ENCODE data around the gene DMP1.

DMP1 gene

DNA sequence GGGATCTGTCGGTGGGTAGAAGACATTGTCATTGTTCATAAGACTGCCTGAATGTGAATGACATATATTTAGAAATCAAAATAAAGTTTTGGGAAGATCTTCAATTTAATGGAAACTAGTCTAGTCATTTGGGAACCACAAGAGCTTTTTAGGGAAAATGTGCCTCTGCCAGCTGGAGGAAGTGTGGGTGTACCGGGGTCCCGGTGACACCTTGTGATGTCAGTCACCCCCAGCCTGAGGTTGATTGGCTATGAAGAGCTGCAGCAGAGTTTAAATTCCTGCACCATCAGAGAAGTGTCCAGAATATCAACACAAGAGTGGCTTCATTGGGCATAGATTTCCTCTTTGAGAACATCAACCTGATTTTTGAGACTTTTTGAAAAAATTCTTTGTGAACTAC is at the start of gene DMP1:
TSS of gene DMP1 (plus strand) at position 301 of the 400 bp plus-strand sequence. CDS start 6,213 bp downstream, outside the sequence.
- no peak for DNase-seq (ENCODE audit: low read depth in 3 of 3)

GRCh38 chr4:87601361-87601760 is 48.7 kb upstream of the DMP1 start:
- no peak for DNase-seq (ENCODE audit: low read depth in 3 of 3)

GRCh38 chr4:87608229-87608628 is 41.9 kb upstream of the DMP1 start, which contains the start of gene DSPP:
DSPP (plus strand) TSS chr4:87608529; CDS start chr4:87610909, 2,380 bp downstream.
- DNase-seq (ENCODE audit: low read depth in 3 of 3): no peak

- DNase-seq (ENCODE audit: low read depth in 3 of 3): no peak
Observed at GRCh38 chr4:87614292-87614890, 35.7 kb upstream of the DMP1 start.

DNA sequence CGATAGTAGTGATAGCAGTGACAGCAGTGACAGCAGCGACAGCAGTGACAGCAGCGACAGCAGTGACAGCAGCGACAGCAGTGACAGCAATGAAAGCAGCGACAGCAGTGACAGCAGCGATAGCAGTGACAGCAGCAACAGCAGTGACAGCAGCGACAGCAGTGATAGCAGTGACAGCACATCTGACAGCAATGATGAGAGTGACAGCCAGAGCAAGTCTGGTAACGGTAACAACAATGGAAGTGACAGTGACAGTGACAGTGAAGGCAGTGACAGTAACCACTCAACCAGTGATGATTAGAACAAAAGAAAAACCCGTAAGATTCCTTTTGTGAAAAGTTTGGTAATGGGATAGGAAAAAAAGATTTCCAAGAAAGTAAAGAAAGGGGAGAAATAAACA is 33.8 kb upstream of the DMP1 start:
- no peak for DNase-seq (ENCODE audit: low read depth in 3 of 3)

GRCh38 chr4:87620086-87620485 is 30.0 kb upstream of the DMP1 start:
- no peak for DNase-seq (ENCODE audit: low read depth in 3 of 3)

- no peak for DNase-seq (ENCODE audit: low read depth in 3 of 3)
Observed at GRCh38 chr4:87620491-87620890, 29.6 kb upstream of the DMP1 start.

- no peak for DNase-seq (ENCODE audit: low read depth in 3 of 3)
Observed at GRCh38 chr4:87622303-87622702, 27.8 kb upstream of the DMP1 start.

- no peak for DNase-seq (ENCODE audit: low read depth in 3 of 3)
Observed at GRCh38 chr4:87624698-87625097, 25.4 kb upstream of the DMP1 start.

- no peak for DNase-seq (ENCODE audit: low read depth in 3 of 3)
Observed at GRCh38 chr4:87631668-87632067, 18.4 kb upstream of the DMP1 start.

- DNase-seq (ENCODE audit: low read depth in 3 of 3): no peak
Observed at GRCh38 chr4:87632469-87632868, 17.6 kb upstream of the DMP1 start.

DNA sequence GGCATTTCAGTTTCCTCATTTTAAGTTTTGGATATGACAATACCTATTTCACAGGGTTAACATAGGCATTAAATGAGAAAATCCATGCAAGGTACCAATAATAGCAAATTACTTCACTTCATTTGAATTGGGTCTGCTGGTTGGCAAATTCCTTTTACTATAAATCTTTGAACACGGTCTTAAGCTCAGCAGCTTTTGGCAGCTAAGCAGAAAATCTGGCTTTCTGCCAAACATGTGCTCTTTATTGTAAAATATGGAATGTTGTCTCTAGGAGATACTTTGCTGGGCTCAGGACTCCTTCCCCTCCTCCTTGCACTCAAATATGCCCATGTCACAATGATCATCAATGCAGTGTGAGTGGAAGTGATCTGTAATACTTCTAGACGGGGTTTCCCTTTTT is 16.8 kb upstream of the DMP1 start:
- DNase-seq (ENCODE audit: low read depth in 3 of 3): no peak

DNA sequence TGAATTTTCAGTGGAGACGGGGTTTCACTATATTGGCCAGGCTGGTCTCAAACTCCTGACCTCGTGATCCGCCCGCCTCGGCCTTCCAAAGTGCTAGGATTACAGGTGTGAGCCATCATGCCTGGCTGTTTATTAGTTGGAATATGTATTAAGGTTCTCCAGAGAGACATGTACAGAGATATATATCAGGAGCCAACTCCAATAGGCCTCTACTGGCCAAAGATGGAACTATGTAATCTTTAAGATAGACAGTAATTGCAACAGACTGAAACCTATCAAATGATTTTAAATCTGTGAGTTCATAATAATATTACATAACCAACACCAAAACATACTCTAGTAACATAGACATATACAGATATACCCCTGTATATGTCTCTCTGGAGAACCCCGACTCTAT is 5.8 kb upstream of the DMP1 start:
- DNase-seq (ENCODE audit: low read depth in 3 of 3): no peak

DNA sequence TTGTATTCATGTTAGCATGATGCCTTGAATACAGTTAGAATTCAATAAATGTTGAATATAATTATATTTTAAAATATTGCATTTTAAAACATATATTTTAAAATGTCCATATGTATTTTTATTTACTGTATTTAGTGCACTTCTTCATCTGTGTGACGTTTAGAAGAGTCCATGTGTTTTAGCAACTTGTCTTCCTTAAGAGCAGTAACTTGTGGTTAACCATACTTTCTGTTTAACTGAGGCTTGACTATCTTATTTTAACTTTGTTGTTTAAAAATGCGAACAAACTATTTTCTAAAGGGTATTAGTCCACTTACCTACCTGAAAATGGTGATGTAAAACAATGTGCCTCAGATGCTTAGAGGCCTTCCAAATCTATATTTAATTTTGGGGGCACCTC is 858 bp downstream of the DMP1 start:
- no peak for DNase-seq (ENCODE audit: low read depth in 3 of 3)

- no peak for DNase-seq (ENCODE audit: low read depth in 3 of 3)
Observed at GRCh38 chr4:87651941-87652340, 1.9 kb downstream of the DMP1 start.

- DNase-seq (ENCODE audit: low read depth in 3 of 3): no peak
Observed at GRCh38 chr4:87654487-87655044, 4.5 kb downstream of the DMP1 start.

GRCh38 chr4:87657525-87657924 is 7.4 kb downstream of the DMP1 start:
- no peak for DNase-seq (ENCODE audit: low read depth in 3 of 3)

- no peak for DNase-seq (ENCODE audit: low read depth in 3 of 3)
Observed at GRCh38 chr4:87659247-87659931, 9.3 kb downstream of the DMP1 start.

DNA sequence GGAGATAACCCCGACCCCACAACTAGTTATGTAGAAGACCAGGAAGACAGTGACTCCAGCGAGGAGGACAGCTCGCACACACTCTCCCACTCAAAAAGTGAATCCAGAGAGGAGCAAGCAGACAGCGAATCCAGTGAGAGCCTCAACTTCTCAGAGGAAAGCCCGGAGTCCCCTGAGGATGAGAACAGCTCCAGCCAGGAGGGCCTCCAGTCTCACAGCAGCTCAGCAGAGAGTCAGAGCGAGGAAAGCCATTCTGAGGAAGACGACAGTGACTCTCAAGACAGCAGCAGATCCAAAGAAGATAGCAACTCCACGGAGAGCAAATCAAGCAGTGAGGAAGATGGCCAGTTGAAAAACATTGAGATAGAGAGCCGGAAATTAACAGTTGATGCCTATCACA is 12.8 kb downstream of the DMP1 start:
- no peak for DNase-seq (ENCODE audit: low read depth in 3 of 3)

- no peak for DNase-seq (ENCODE audit: low read depth in 3 of 3)
Observed at GRCh38 chr4:87669373-87669772, 19.3 kb downstream of the DMP1 start.

- DNase-seq (ENCODE audit: low read depth in 3 of 3): no peak
Observed at GRCh38 chr4:87677731-87678130, 27.7 kb downstream of the DMP1 start.

DNA sequence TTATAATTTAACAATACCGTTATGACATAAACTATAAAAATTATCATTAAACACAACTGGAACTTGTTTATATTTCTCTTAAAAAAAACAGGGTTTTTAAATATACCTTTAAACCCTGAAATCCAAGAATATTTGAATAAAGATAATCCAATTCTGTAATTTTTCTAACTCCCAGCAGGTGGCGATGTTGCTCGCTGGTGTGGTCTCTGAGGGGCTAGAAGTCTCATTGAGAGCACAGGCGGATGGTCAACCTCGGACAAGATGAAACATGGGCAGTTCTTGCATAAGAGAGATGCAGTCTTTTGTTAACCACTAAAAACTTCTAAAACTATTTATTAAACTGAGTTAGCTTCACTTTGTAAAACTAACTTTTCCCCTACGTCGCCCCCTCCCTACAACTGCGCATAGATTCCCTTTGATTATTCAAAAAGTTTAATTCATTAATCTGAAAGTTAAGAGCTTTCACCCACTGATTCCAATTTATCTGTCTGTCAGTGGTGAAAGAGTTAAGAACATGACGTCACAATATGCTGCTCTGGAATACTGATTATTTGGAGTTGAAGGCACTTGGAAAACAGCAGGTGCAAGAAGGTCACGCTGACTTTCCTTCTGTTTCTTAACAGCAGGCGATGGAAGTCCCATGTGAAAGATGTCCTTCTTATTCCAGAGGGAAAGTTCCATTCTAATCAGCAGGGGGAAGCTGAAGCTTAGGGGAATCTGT is 29.5 kb downstream of the DMP1 start:
- peak; percentile 2 to 14 (median 5) for DNase-seq (ENCODE audit: low read depth in 3 of 3)

GRCh38 chr4:87680271-87680670 is 30.2 kb downstream of the DMP1 start:
- DNase-seq (ENCODE audit: low read depth in 3 of 3): no peak
